H9 (cell line): ENCODE measurements around the gene G2E3. TPM values are rescaled to one million over a fixed set of nuclear protein-coding genes. Genes with fewer than 3 reads are reported as not detected.

Source experiments
- DNase-seq: peaks from one replicate; pipeline ENCODE4 v3.0.0-alpha.2; 2017
- H2AFZ ChIP-seq: one replicate; pipeline ENCODE4 v1.6.1; 2013; ENCODE audit warnings: mild to moderate bottlenecking, low read length, control low read depth, moderate library complexity
- H2AK5ac ChIP-seq: 2 replicates; pipeline ENCODE4 v1.6.1; 2013; ENCODE audit warnings: low read length, control low read depth, mixed read lengths; ENCODE audit not compliant: insufficient read length
- H2BK120ac ChIP-seq: one replicate; pipeline ENCODE4 v1.6.1; 2013; ENCODE audit warnings: low read depth, mild to moderate bottlenecking, low read length, control low read depth, inconsistent platforms; ENCODE audit not compliant: poor library complexity, severe bottlenecking
- H2BK12ac ChIP-seq: 2 replicates; pipeline ENCODE4 v1.6.1; 2013; ENCODE audit warnings: low read length, control low read depth, mixed read lengths, low read depth; ENCODE audit not compliant: insufficient read length
- H2BK15ac ChIP-seq: 2 replicates; pipeline ENCODE4 v1.6.1; 2013; ENCODE audit warnings: low read depth, low read length, control low read depth
- H2BK20ac ChIP-seq: one replicate; pipeline ENCODE4 v1.6.1; 2013; ENCODE audit warnings: low read depth, mild to moderate bottlenecking, low read length, control low read depth, inconsistent platforms; ENCODE audit not compliant: poor library complexity, severe bottlenecking
- H2BK5ac ChIP-seq: 2 replicates; pipeline ENCODE4 v1.6.1; 2013; ENCODE audit warnings: low read length, control low read depth, mixed read lengths; ENCODE audit not compliant: insufficient read length
- H3K14ac ChIP-seq: 2 replicates; pipeline ENCODE4 v1.6.1; 2013; ENCODE audit warnings: low read length, control low read depth; ENCODE audit not compliant: insufficient read depth
- H3K18ac ChIP-seq: 2 replicates; pipeline ENCODE4 v1.6.1; 2013; ENCODE audit warnings: low read depth, mild to moderate bottlenecking, mixed read lengths, low read length, control low read depth; ENCODE audit not compliant: insufficient read length
- H3K23ac ChIP-seq: 2 replicates; pipeline ENCODE4 v1.6.1; 2013; ENCODE audit warnings: low read length, control low read depth, mixed read lengths, low read depth; ENCODE audit not compliant: insufficient read length
- H3K23me2 ChIP-seq: 2 replicates; pipeline ENCODE4 v1.6.1; 2013; ENCODE audit warnings: low read depth, mild to moderate bottlenecking, mixed read lengths, low read length, control low read depth; ENCODE audit not compliant: insufficient read length, poor library complexity, severe bottlenecking
- H3K27ac ChIP-seq: 2 replicates; pipeline ENCODE4 v1.5.1; 2013; ENCODE audit warnings: low read length, control low read depth, mixed read lengths, low read depth; ENCODE audit not compliant: insufficient read length
- H3K27me3 ChIP-seq: 2 replicates; pipeline ENCODE4 v1.6.1; 2013; ENCODE audit warnings: low read length, control low read depth, inconsistent platforms; ENCODE audit not compliant: insufficient read depth
- H3K4ac ChIP-seq: 2 replicates; pipeline ENCODE4 v1.6.1; 2013; ENCODE audit warnings: low read depth, mild to moderate bottlenecking, control low read depth, inconsistent platforms, low read length, moderate library complexity
- H3K4me1 ChIP-seq: 2 replicates; pipeline ENCODE4 v1.6.1; 2013; ENCODE audit warnings: low read length, control low read depth, inconsistent platforms; ENCODE audit not compliant: insufficient read depth
- H3K4me2 ChIP-seq: 2 replicates; pipeline ENCODE4 v1.6.1; 2013; ENCODE audit warnings: low read length, control low read depth, mixed read lengths; ENCODE audit not compliant: insufficient read length, insufficient read depth
- H3K56ac ChIP-seq: 2 replicates; pipeline ENCODE4 v1.6.1; 2013; ENCODE audit warnings: low read depth, mild to moderate bottlenecking, mixed read lengths, low read length, control low read depth; ENCODE audit not compliant: insufficient read length
- H3K79me1 ChIP-seq: 2 replicates; pipeline ENCODE4 v1.6.1; 2013; ENCODE audit warnings: low read depth, mild to moderate bottlenecking, moderate library complexity, low read length, control low read depth, inconsistent platforms; ENCODE audit not compliant: insufficient read depth, poor library complexity, severe bottlenecking
- H3K79me2 ChIP-seq: 2 replicates; pipeline ENCODE4 v1.6.1; 2013; ENCODE audit warnings: low read length, control low read depth, inconsistent platforms; ENCODE audit not compliant: insufficient read depth
- H3K9ac ChIP-seq: 2 replicates; pipeline ENCODE4 v1.6.1; 2013; ENCODE audit warnings: low read length, control low read depth, mixed read lengths; ENCODE audit not compliant: insufficient read length; ENCODE audit errors: extremely low read depth
- H3K9me3 ChIP-seq: one replicate; pipeline ENCODE4 v1.6.1; 2013; ENCODE audit warnings: low read depth, low read length, inconsistent platforms; ENCODE audit not compliant: control insufficient read depth
- H3T11ph ChIP-seq: one replicate; pipeline ENCODE4 v1.6.1; 2013; ENCODE audit warnings: mild to moderate bottlenecking, low read length, control low read depth, inconsistent platforms
- H4K20me1 ChIP-seq: one replicate; pipeline ENCODE4 v1.6.1; 2013; ENCODE audit not compliant: control insufficient read depth, insufficient read length, insufficient read depth
- H4K5ac ChIP-seq: 2 replicates; pipeline ENCODE4 v1.6.1; 2013; ENCODE audit warnings: low read depth, mild to moderate bottlenecking, mixed read lengths, low read length, control low read depth; ENCODE audit not compliant: insufficient read length
- H4K8ac ChIP-seq: replicated peaks from 2 replicates; pipeline ENCODE4 v1.6.1; 2013; ENCODE audit warnings: low read length, control low read depth, mixed read lengths, low read depth; ENCODE audit not compliant: insufficient read length
- H4K91ac ChIP-seq: 2 replicates; pipeline ENCODE4 v1.6.1; 2013; ENCODE audit warnings: low read depth, mild to moderate bottlenecking, moderate library complexity, mixed read lengths, low read length, control low read depth; ENCODE audit not compliant: insufficient read length
- H3K27ac Mint-ChIP-seq, 3 experiments: 2 replicates in 2 of 3; 3 replicates in 1 of 3; pipeline ENCODE4 v1.8.0; 2020 to 2021; ENCODE audit warnings: mixed read lengths in 3 of 3, mild to moderate bottlenecking in 1 of 3, moderate library complexity in 1 of 3
- H3K27me3 Mint-ChIP-seq: 2 replicates; pipeline ENCODE4 v1.8.0; 2021; ENCODE audit warnings: low read depth, mild to moderate bottlenecking, moderate library complexity, mixed read lengths
- H3K36me3 Mint-ChIP-seq, 3 experiments: 2 replicates in 2 of 3; 3 replicates in 1 of 3; pipeline ENCODE4 v1.8.0; 2020 to 2021; ENCODE audit warnings: low read depth in 3 of 3, mixed read lengths in 3 of 3; ENCODE audit not compliant: insufficient read depth in 1 of 3
- H3K4me1 Mint-ChIP-seq, 2 experiments: 2 replicates each; pipeline ENCODE4 v1.8.0; 2020; ENCODE audit warnings: mixed read lengths in 2 of 2
- H3K4me3 Mint-ChIP-seq, 2 experiments: 2 replicates in 1 of 2; 3 replicates in 1 of 2; pipeline ENCODE4 v1.8.0; 2020 to 2021; ENCODE audit warnings: mild to moderate bottlenecking in 2 of 2, mixed read lengths in 2 of 2, moderate library complexity in 1 of 2
- H3K9me3 Mint-ChIP-seq, 2 experiments: 2 replicates in 1 of 2; 3 replicates in 1 of 2; pipeline ENCODE4 v1.8.0; 2020; ENCODE audit warnings: mild to moderate bottlenecking in 2 of 2, mixed read lengths in 2 of 2, moderate library complexity in 1 of 2
- CTCF ChIP-seq: fragments of 200-600 bp; sonication (generic); conservative IDR thresholded peaks from 3 replicates; pipeline ENCODE4 v1.8.0; 2021; ENCODE audit warnings: antibody characterized with exemption, mild to moderate bottlenecking
- WGBS: extraction: QIAGEN DNeasy Blood & Tissue Kit; methylation state at CpG from one replicate; pipeline ENCODE4 v1.1.7; 2013; ENCODE audit warnings: missing lambda C conversion rate, low lambda C conversion rate, mixed read lengths; ENCODE audit not compliant: insufficient read length; ENCODE audit errors: extremely low coverage; 5-methylcytosine and 5-hydroxymethylcytosine counted together
- total RNA-seq: library from RNA; stranded (reverse); gene quantifications from 2 replicates; pipeline ENCODE4 v1.2.1, GENCODE V29; 2021

Gene G2E3
- total RNA-seq, 1 experiment from 2014 or later = 49.2 TPM

- no peak overlapping the region for H2BK15ac ChIP-seq
- no peak overlapping the region for H2AFZ ChIP-seq
- H4K91ac ChIP-seq = no peak overlapping the region
- no peak for DNase-seq
- 0 out of 2 replicates have a peak, but pooled peaks cover 3% of the 10 kb centered on the region for H3K4me1 ChIP-seq
- H3K79me2 ChIP-seq = peaks cover 14% of the 10 kb centered on the region; the same call in 1 of the 2 replicates
- TF ChIP-seq CTCF = no peak
- no peak overlapping the region for H3K4me2 ChIP-seq
- H3K23me2 ChIP-seq = no peaks in the 10 kb centered on the region
- no peak overlapping the region for H2BK20ac ChIP-seq
- H4K5ac ChIP-seq = no peak overlapping the region
- H3K9me3 ChIP-seq = no peaks in the 10 kb centered on the region
- no peak overlapping the region; a peak in 1 of 7 replicates for H3K27ac Mint-ChIP-seq
- H2BK120ac ChIP-seq = no peak overlapping the region
- no peak overlapping the region for H2AK5ac ChIP-seq
- no peaks in the 10 kb centered on the region for H3K79me1 ChIP-seq
- H4K20me1 ChIP-seq = no peaks in the 10 kb centered on the region
- H3K4me3 Mint-ChIP-seq = no peak overlapping the region
- H3K27ac ChIP-seq = no peak overlapping the region
- H3K14ac ChIP-seq = no peak overlapping the region
- H3K9me3 Mint-ChIP-seq = no peaks in the 10 kb centered on the region
- H2BK12ac ChIP-seq = no peak overlapping the region
- H3K27me3 ChIP-seq = no peaks in the 10 kb centered on the region
- no peak overlapping the region for H3K4ac ChIP-seq
- H3K9ac ChIP-seq = no peak overlapping the region
- H3K36me3 Mint-ChIP-seq = peaks cover 9 to 23% (median 19%) of the 10 kb centered on the region in 3 experiments; a peak in 6 of 7 replicates
- WGBS = no CpG with 5 or more reads among the region's 1 CpG
- H3T11ph ChIP-seq = no peak overlapping the region
- H3K18ac ChIP-seq = no peak overlapping the region
- H4K8ac ChIP-seq = no peak overlapping the region
- H3K23ac ChIP-seq = no peak overlapping the region
- no peaks in the 10 kb centered on the region for H3K27me3 Mint-ChIP-seq
- no peak overlapping the region for H3K56ac ChIP-seq
- H2BK5ac ChIP-seq = no peak overlapping the region
- H3K4me1 Mint-ChIP-seq = peaks cover 19 to 20% of the 10 kb centered on the region in 2 experiments
These were observed 61.2 kb downstream of the G2E3 start for GRCh38 chr14:30620178-30620577.
